H1 (cell line): ENCODE results near the gene CNTN5. TPM values are rescaled to one million over a fixed set of nuclear protein-coding genes. Genes with fewer than 3 reads are reported as not detected.
A peak's percentile ranks its signal among the peaks of the same experiment; 100 is the strongest.

Source experiments
- CTCF ChIA-PET: fragments of 300-600 bp; sonication (Branson Sonifier 250); formaldehyde crosslinking; loops from one replicate; lab custom pipeline; 2021; ENCODE audit not compliant: partially characterized antibody; lab: Charles Lee
- POLR2A ChIA-PET: fragments of 300-600 bp; sonication (Branson Sonifier 250); formaldehyde crosslinking; loops from one replicate; lab custom pipeline; 2021; ENCODE audit warnings: inconsistent platforms; ENCODE audit not compliant: partially characterized antibody; lab: Charles Lee
- DNase-seq, 2 experiments: peaks; one replicate each; pipeline versions ENCODE4 v3.0.0 to v3.0.0-alpha.2; 2010 to 2022; ENCODE audit warnings: low spot score in 2 of 2, low read depth in 1 of 2, mixed read lengths in 1 of 2
- FAIRE-seq: peaks from 2 replicates; lab custom pipeline; 2011; peaks lifted over from hg19 to GRCh38; lab: Jason Lieb, UNC
- H2AFZ ChIP-seq: 2 replicates; pipeline ENCODE4 v1.8.1; 2012; ENCODE audit warnings: low read length, inconsistent platforms
- H2AK5ac ChIP-seq: 2 replicates; pipeline ENCODE4 v1.6.1; 2013; ENCODE audit warnings: low read depth, low read length
- H2BK120ac ChIP-seq: replicated peaks from 2 replicates; pipeline ENCODE3; 2013; ENCODE audit warnings: low read depth, low read length, inconsistent platforms
- H2BK12ac ChIP-seq: 2 replicates; pipeline ENCODE4 v1.6.1; 2013; ENCODE audit warnings: low read depth, low read length
- H2BK15ac ChIP-seq: 2 replicates; pipeline ENCODE4 v1.6.1; 2013; ENCODE audit warnings: low read length
- H2BK20ac ChIP-seq: 2 replicates; pipeline ENCODE4 v1.6.1; 2013; ENCODE audit warnings: low read length
- H2BK5ac ChIP-seq: 2 replicates; pipeline ENCODE4 v1.6.1; 2013; ENCODE audit warnings: low read depth, low read length
- H3K14ac ChIP-seq: 2 replicates; pipeline ENCODE4 v1.6.1; 2013; ENCODE audit warnings: inconsistent platforms; ENCODE audit not compliant: insufficient read length
- H3K18ac ChIP-seq: 2 replicates; pipeline ENCODE4 v1.6.1; 2013; ENCODE audit warnings: low read length; ENCODE audit errors: extremely low read depth
- H3K23ac ChIP-seq: 2 replicates; pipeline ENCODE4 v1.6.1; 2013; ENCODE audit warnings: inconsistent platforms; ENCODE audit not compliant: insufficient read length
- H3K23me2 ChIP-seq: 2 replicates; pipeline ENCODE4 v1.6.1; 2013; ENCODE audit warnings: low read depth, low read length
- H3K27ac ChIP-seq: 2 replicates; pipeline ENCODE4 v1.6.1; 2011; ENCODE audit warnings: low read depth, low read length, inconsistent platforms
- H3K27me3 ChIP-seq, 4 experiments: replicated peaks in 1 of 4; 1 replicate in 1 of 4; 2 replicates in 3 of 4; pipeline versions ENCODE4 v1.6.1 to v1.8.1; 2011 to 2013; ENCODE audit warnings: low read length in 3 of 4, mild to moderate bottlenecking in 3 of 4, inconsistent platforms in 2 of 4, mixed read lengths in 2 of 4, moderate library complexity in 1 of 4; ENCODE audit not compliant: control insufficient read depth in 3 of 4, insufficient read depth in 3 of 4; ENCODE audit errors: extremely low read depth in 1 of 4
- H3K36me3 ChIP-seq, 4 experiments: 2 replicates each; pipeline versions ENCODE4 v1.6.1 to v1.8.1; 2011 to 2013; ENCODE audit warnings: mild to moderate bottlenecking in 4 of 4, low read length in 3 of 4, moderate library complexity in 2 of 4, control low read depth in 1 of 4, inconsistent platforms in 1 of 4; ENCODE audit not compliant: insufficient read depth in 4 of 4, control insufficient read depth in 2 of 4
- H3K4ac ChIP-seq: replicated peaks from 2 replicates; pipeline ENCODE3; 2013; ENCODE audit warnings: low read length, low read depth, mixed read lengths, inconsistent platforms; ENCODE audit not compliant: insufficient read length
- H3K4me1 ChIP-seq, 4 experiments: replicated peaks in 1 of 4; 1 replicate in 1 of 4; 2 replicates in 3 of 4; pipeline versions ENCODE4 v1.6.1 to v1.8.1; 2011 to 2013; ENCODE audit warnings: low read length in 3 of 4, inconsistent platforms in 2 of 4, mixed read lengths in 1 of 4; ENCODE audit not compliant: insufficient read depth in 4 of 4, control insufficient read depth in 3 of 4
- H3K4me2 ChIP-seq, 2 experiments: 2 replicates each; pipeline versions ENCODE4 v1.6.1 to v1.8.1; 2011 to 2013; ENCODE audit warnings: low read depth in 2 of 2, low read length in 2 of 2, control low read depth in 1 of 2, inconsistent platforms in 1 of 2, mild to moderate bottlenecking in 1 of 2; ENCODE audit not compliant: insufficient read depth in 1 of 2
- H3K4me3 ChIP-seq, 4 experiments: fragments of 200-600, 300-600 bp in 1 of 4; sonication (generic), shearing (Covaris generic), sonication (Bioruptor Twin) in 1 of 4; 2 replicates each; pipeline versions ENCODE4 v1.5.1 to v1.8.1; 2011 to 2016; ENCODE audit warnings: low read length in 4 of 4, low read depth in 3 of 4, control low read depth in 2 of 4, inconsistent platforms in 2 of 4, mild to moderate bottlenecking in 2 of 4, mixed read lengths in 1 of 4, moderate library complexity in 1 of 4; ENCODE audit not compliant: insufficient read depth in 2 of 4; ENCODE audit errors: extremely low read depth in 1 of 4
- H3K56ac ChIP-seq: replicated peaks from 2 replicates; pipeline ENCODE3; 2013; ENCODE audit warnings: low read depth, mild to moderate bottlenecking, mixed read lengths, low read length, inconsistent platforms; ENCODE audit not compliant: insufficient read length
- H3K79me1 ChIP-seq: 2 replicates; pipeline ENCODE4 v1.6.1; 2013; ENCODE audit warnings: low read depth, low read length, control low read depth
- H3K79me2 ChIP-seq, 2 experiments: 2 replicates each; pipeline versions ENCODE4 v1.6.1 to v1.8.1; 2012 to 2013; ENCODE audit warnings: low read length in 2 of 2, mild to moderate bottlenecking in 2 of 2, inconsistent platforms in 1 of 2; ENCODE audit not compliant: insufficient read depth in 2 of 2, control insufficient read depth in 1 of 2
- H3K9ac ChIP-seq, 4 experiments: replicated peaks in 1 of 4; 1 replicate in 1 of 4; 2 replicates in 3 of 4; pipeline versions ENCODE4 v1.6.1 to v1.8.1; 2011 to 2013; ENCODE audit warnings: low read depth in 3 of 4, low read length in 3 of 4, control low read depth in 2 of 4, mild to moderate bottlenecking in 2 of 4, moderate library complexity in 2 of 4, inconsistent platforms in 1 of 4; ENCODE audit errors: extremely low read depth in 1 of 4
- H3K9me3 ChIP-seq, 2 experiments: 2 replicates each; pipeline versions ENCODE4 v1.6.1 to v1.8.1; 2012 to 2013; ENCODE audit warnings: mild to moderate bottlenecking in 2 of 2, moderate library complexity in 2 of 2, control low read depth in 1 of 2, inconsistent platforms in 1 of 2, low read depth in 1 of 2, low read length in 1 of 2, mixed read lengths in 1 of 2; ENCODE audit not compliant: insufficient read depth in 2 of 2
- H4K20me1 ChIP-seq, 2 experiments: replicated peaks in 1 of 2; 2 replicates each; pipeline versions ENCODE3 to v1.8.1; 2011 to 2013; ENCODE audit warnings: inconsistent platforms in 2 of 2, low read length in 2 of 2, mild to moderate bottlenecking in 1 of 2; ENCODE audit not compliant: insufficient read depth in 2 of 2, control insufficient read depth in 1 of 2
- H4K5ac ChIP-seq: 2 replicates; pipeline ENCODE4 v1.6.1; 2013; ENCODE audit warnings: low read length, low read depth, mixed read lengths, inconsistent platforms; ENCODE audit not compliant: insufficient read length
- H4K8ac ChIP-seq: 2 replicates; pipeline ENCODE4 v1.8.0; 2013; ENCODE audit warnings: mild to moderate bottlenecking, moderate library complexity, low read length, inconsistent platforms; ENCODE audit not compliant: insufficient read depth; ENCODE audit errors: extremely low read depth
- H4K91ac ChIP-seq: replicated peaks from 2 replicates; pipeline ENCODE3; 2013; ENCODE audit warnings: low read length, mixed read lengths, inconsistent platforms; ENCODE audit not compliant: insufficient read length
- BRCA1 ChIP-seq: IDR thresholded peaks from 2 replicates; pipeline ENCODE4 v1.6.1; 2012; ENCODE audit warnings: low read depth, low read length, improper control_type of control experiment
- E2F6 ChIP-seq: IDR thresholded peaks from 2 replicates; pipeline ENCODE4 v1.6.1; 2012; ENCODE audit warnings: inconsistent platforms
- SIX5 ChIP-seq: IDR thresholded peaks from 2 replicates; pipeline ENCODE4 v1.6.1; 2011; ENCODE audit warnings: mild to moderate bottlenecking, low read depth, low read length
- TAF7 ChIP-seq: optimal IDR thresholded peaks from 2 replicates; pipeline ENCODE3; 2011; ENCODE audit warnings: low read depth, mild to moderate bottlenecking, inconsistent platforms, low read length, moderate library complexity, borderline replicate concordance
- WGBS, 2 experiments: shearing (Covaris generic) in 1 of 2; methylation state at CpG; one replicate each; pipeline versions ENCODE4 v1.1.6 to v1.1.7; 2013 to 2015; ENCODE audit warnings: low lambda C conversion rate in 2 of 2, mixed read lengths in 2 of 2, inconsistent platforms in 1 of 2, low coverage in 1 of 2, missing lambda C conversion rate in 1 of 2; ENCODE audit not compliant: insufficient replicate concordance in 2 of 2, insufficient coverage in 1 of 2, insufficient read length in 1 of 2; ENCODE audit errors: extremely low coverage in 1 of 2, missing lambda C conversion rate in 1 of 2; 5-methylcytosine and 5-hydroxymethylcytosine counted together
- polyA plus RNA-seq, 7 experiments: library from polyadenylated mRNA; depleted of rRNA in 3 of 7; stranded (reverse) in 5 of 7; unstranded in 2 of 7; fragments of >200 nt in 5 of 7; fragments of 200-250 nt in 2 of 7; gene quantifications; 1 replicate in 5 of 7; 2 replicates in 1 of 7; 4 replicates in 1 of 7; pipeline versions ENCODE4 v1.2.1 to v1.2.3, GENCODE V29; 2011 to 2013; ENCODE audit warnings: missing spikeins in 2 of 7, mixed read lengths in 2 of 7
- total RNA-seq: library from RNA; stranded (reverse); fragmentation: NEBNext Ultra II Directional; extraction: Animal tissue kit (Norgen Biotek cat#: 25700); gene quantifications from 2 replicates; pipeline ENCODE4 v1.2.1, GENCODE V29; 2021

Gene CNTN5
- total and polyA plus RNA-seq, 2 of the 8 experiments (the other 6 are each of a cell fraction or from before 2014, with no cell fraction given): not detected

DNA sequence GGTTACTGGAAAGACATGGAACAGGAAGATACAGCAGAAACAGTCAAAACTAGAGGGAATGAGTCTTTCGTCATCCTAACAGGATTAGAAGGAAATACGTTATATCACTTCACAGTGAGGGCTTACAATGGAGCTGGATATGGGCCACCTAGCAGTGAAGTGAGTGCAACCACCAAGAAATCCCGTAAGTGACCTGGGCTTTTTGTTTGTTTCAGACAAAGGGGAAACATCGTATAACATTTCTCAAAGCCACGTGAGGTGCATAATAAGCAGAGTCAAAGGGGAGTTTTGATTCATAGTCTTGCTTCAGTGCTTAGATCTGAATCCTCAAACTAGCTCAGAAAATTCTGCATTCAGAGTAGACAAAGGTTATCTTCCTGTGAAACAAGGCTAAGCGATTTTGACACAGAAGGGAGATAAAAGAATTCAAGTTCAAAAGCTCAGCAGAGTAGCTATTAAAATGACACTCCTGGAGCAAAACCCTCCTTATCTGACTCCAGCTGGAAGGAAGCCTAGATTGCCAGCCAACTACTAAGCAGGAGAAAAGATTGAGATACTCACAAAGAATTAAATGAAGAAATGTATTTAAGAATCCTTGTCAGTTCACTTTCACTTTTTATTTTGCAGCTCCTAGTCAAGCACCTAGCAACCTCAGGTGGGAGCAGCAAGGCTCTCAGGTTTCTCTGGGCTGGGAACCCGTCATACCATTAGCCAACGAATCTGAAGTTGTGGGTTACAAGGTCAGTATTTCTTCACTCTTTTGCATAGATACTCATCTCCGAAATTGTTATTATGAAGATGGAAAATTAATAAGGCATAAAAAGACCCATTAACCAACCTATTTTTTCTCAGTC, 1319.9 kb downstream of the CNTN5 start:
- no peaks in the 10 kb centered on the region for H3K79me2 ChIP-seq
- H3K56ac ChIP-seq: no peak overlapping the region
- FAIRE-seq: peak; percentile 32
- H3K4me2 ChIP-seq: no peak overlapping the region; a peak in 1 of 4 replicates
- no peak overlapping the region for H3K18ac ChIP-seq
- no peak overlapping the region for H4K91ac ChIP-seq
- no peak overlapping the region for H2BK20ac ChIP-seq
- H3K4me3 ChIP-seq: no peak overlapping the region
- 0 out of 7 replicates have a peak, but pooled peaks cover 0 to 3% (median 0%) of the 10 kb centered on the region in 4 experiments for H3K4me1 ChIP-seq
- no peaks in the 10 kb centered on the region for H3K9me3 ChIP-seq
- no peak overlapping the region for H3K23ac ChIP-seq
- ChIA-PET POLR2A (interaction anchor here (1.2 kb wide), 1 partner anchor 96 kb away, joined by 4 read pairs; no protein-coding TSS in a partner anchor), CTCF (interaction anchor here (1.0 to 1.4 kb wide), 3 partner anchors 10 to 330 kb away, joined by 3 to 5 read pairs (median 5); no protein-coding TSS in a partner anchor)
- TF ChIP-seq BRCA1: no peak
- no peak for TF ChIP-seq E2F6
- TF ChIP-seq TAF7: no peak
- TF ChIP-seq SIX5: 0 out of 2 replicates have a peak, but pooled peaks have one; percentile 11
- H2BK15ac ChIP-seq: no peak overlapping the region
- H3K79me1 ChIP-seq: no peaks in the 10 kb centered on the region
- no peak overlapping the region for H3K27ac ChIP-seq
- H2BK12ac ChIP-seq: no peak overlapping the region
- no peak for DNase-seq
- H3K23me2 ChIP-seq: no peaks in the 10 kb centered on the region
- no peak overlapping the region for H2BK5ac ChIP-seq
- no peaks in the 10 kb centered on the region for H3K27me3 ChIP-seq
- no peak overlapping the region for H3K4ac ChIP-seq
- H2AK5ac ChIP-seq: no peak overlapping the region
- H3K36me3 ChIP-seq: no peaks in the 10 kb centered on the region
- H4K8ac ChIP-seq: no peak overlapping the region
- H2BK120ac ChIP-seq: no peak overlapping the region
- H3K14ac ChIP-seq: no peak overlapping the region
- no peaks in the 10 kb centered on the region for H4K20me1 ChIP-seq
- H2AFZ ChIP-seq: peak overlapping the region; percentile 78
- no peak overlapping the region for H4K5ac ChIP-seq
- 70% methylated on average over 9 of the region's 9 CpGs; no CpG with 5 or more reads in 1 of the 2 experiments for WGBS, 2 experiments
- no peak overlapping the region for H3K9ac ChIP-seq
